HepG2 (cell line): ENCODE data around the gene HOXB4. TPM values are rescaled to one million over a fixed set of nuclear protein-coding genes. Genes with fewer than 3 reads are reported as not detected.
A peak's percentile ranks its signal among the peaks of the same experiment; 100 is the strongest.

Source experiments
- ATAC-seq: fragments of 200-7000 bp; cut with Tn5 transposase; 3 replicates; pipeline ENCODE4 v1.9.1; 2020; ENCODE audit warnings: mild to moderate bottlenecking, moderate library complexity
- BruUV-seq: library from RNA; stranded (reverse); fragments of 400-500 nt; replicated peaks from 2 replicates; lab custom pipeline; 2021; lab: Mats Ljungman, UMichigan
- CTCF ChIA-PET: fragments of 300-600 bp; formaldehyde crosslinking; extraction: SDS; loops from one replicate; lab custom pipeline; 2021; ENCODE audit warnings: low total read pairs, inconsistent platforms, low intra/inter-chr PET ratio; lab: Yijun Ruan, JAX
- POLR2A ChIA-PET: fragments of 350-600 bp; sonication (Branson Sonifier 250); formaldehyde crosslinking; loops from one replicate; lab custom pipeline; 2020; ENCODE audit warnings: antibody characterized with exemption, inconsistent platforms; lab: Yijun Ruan, JAX
- DNase-seq: peaks from one replicate; pipeline ENCODE4 v3.0.0-alpha.2; 2015; ENCODE audit warnings: low spot score
- FAIRE-seq: peaks from 3 replicates; lab custom pipeline; 2011; peaks lifted over from hg19 to GRCh38; lab: Jason Lieb, UNC
- H2AFZ ChIP-seq: one replicate; pipeline ENCODE4 v1.6.1; 2011; ENCODE audit warnings: low read length, inconsistent platforms
- H3K27ac ChIP-seq: fragments of 300-600 bp; 3 replicates; pipeline ENCODE4 v1.8.0; 2011; ENCODE audit warnings: mixed run types, mild to moderate bottlenecking, mixed read lengths, low read length, inconsistent platforms; ENCODE audit not compliant: insufficient read depth; ENCODE audit errors: extremely low read length
- H3K27me3 ChIP-seq, 2 experiments: fragments of 200-600 bp in 1 of 2; 2 replicates in 1 of 2; 3 replicates in 1 of 2; pipeline versions ENCODE4 v1.6.0 to v1.8.0; 2011; ENCODE audit warnings: low read length in 2 of 2, mild to moderate bottlenecking in 2 of 2, moderate library complexity in 2 of 2, inconsistent platforms in 1 of 2; ENCODE audit not compliant: insufficient read depth in 2 of 2, control insufficient read depth in 1 of 2
- H3K36me3 ChIP-seq, 2 experiments: fragments of 200-600 bp in 1 of 2; replicated peaks in 1 of 2; 2 replicates in 1 of 2; 3 replicates in 1 of 2; pipeline versions ENCODE4 v1.5.1 to v1.8.0; 2011; ENCODE audit warnings: low read length in 2 of 2, inconsistent platforms in 1 of 2; ENCODE audit not compliant: insufficient read depth in 2 of 2, control insufficient read depth in 1 of 2
- H3K4me1 ChIP-seq: 2 replicates; pipeline ENCODE4 v1.5.1; 2012; ENCODE audit warnings: low read length, inconsistent platforms; ENCODE audit not compliant: insufficient read depth
- H3K4me2 ChIP-seq: 2 replicates; pipeline ENCODE4 v1.6.0; 2011; ENCODE audit warnings: low read depth, low read length, inconsistent platforms
- H3K4me3 ChIP-seq, 3 experiments: fragments of 200-600 bp in 1 of 3; sonication (generic), shearing (Covaris generic) in 1 of 3; replicated peaks in 1 of 3; 2 replicates each; pipeline ENCODE4 v1.5.1; 2011 to 2016; ENCODE audit warnings: low read length in 3 of 3, inconsistent platforms in 2 of 3, low read depth in 2 of 3, mild to moderate bottlenecking in 2 of 3, control low read depth in 1 of 3, mixed read lengths in 1 of 3; ENCODE audit not compliant: insufficient read depth in 1 of 3
- H3K79me2 ChIP-seq: one replicate; pipeline ENCODE4 v1.6.1; 2011; ENCODE audit warnings: low read length, inconsistent platforms; ENCODE audit not compliant: insufficient read depth
- H3K9ac ChIP-seq: 2 replicates; pipeline ENCODE4 v1.6.0; 2011; ENCODE audit warnings: mild to moderate bottlenecking, low read depth, low read length, inconsistent platforms; ENCODE audit not compliant: insufficient read depth
- H3K9me3 ChIP-seq: 2 replicates; pipeline ENCODE4 v1.5.1; 2012; ENCODE audit warnings: mild to moderate bottlenecking, low read length
- H4K20me1 ChIP-seq: 2 replicates; pipeline ENCODE4 v1.6.0; 2011; ENCODE audit warnings: inconsistent platforms, mild to moderate bottlenecking, low read length, moderate library complexity; ENCODE audit not compliant: insufficient read depth
- EZH2 ChIP-seq: conservative IDR thresholded peaks from 2 replicates; pipeline ENCODE4 v1.6.1; 2012; ENCODE audit warnings: mild to moderate bottlenecking, low read depth, low read length, moderate library complexity
- NCOR1 ChIP-seq: fragments of 200-600 bp; sonication (generic); IDR thresholded peaks from 2 replicates; pipeline ENCODE4 v1.7.0; 2017; ENCODE audit warnings: antibody characterized with exemption, low read length, borderline replicate concordance
- SRSF4 ChIP-seq: fragments of 200-400 bp; formaldehyde crosslinking; IDR thresholded peaks from one replicate; pipeline ENCODE4 v1.6.1; 2018; ENCODE audit warnings: mild to moderate bottlenecking, low read depth, low read length, moderate library complexity; ENCODE audit not compliant: poor library complexity, severe bottlenecking
- TAF1 ChIP-seq: sonication (generic); formaldehyde crosslinking; IDR thresholded peaks from 2 replicates; pipeline ENCODE4 v1.4.0; 2020; ENCODE audit warnings: missing genetic modification reagents
- ZNF235 ChIP-seq: sonication (generic); formaldehyde crosslinking; IDR thresholded peaks from 2 replicates; pipeline ENCODE4 v1.8.1; 2023; ENCODE audit warnings: mild to moderate bottlenecking, missing genetic modification reagents, borderline replicate concordance
- WGBS: methylation state at CpG from one replicate; pipeline ENCODE4 v1.1.6; 2017; ENCODE audit warnings: low lambda C conversion rate; 5-methylcytosine and 5-hydroxymethylcytosine counted together
- in situ Hi-C: cut with HindIII; loops from 2 replicates; pipeline ENCODE4 v1.10.0; 2017; ENCODE audit warnings: low pct_unique_long_range_greater_than_20kb; ENCODE audit not compliant: extremely low pct_ligation_motif_present
- intact Hi-C: fragments of 100-400 bp; cut with micrococcal nuclease; formaldehyde crosslinking; loops from one replicate; pipeline ENCODE4 v1.10.0; 2022; ENCODE audit not compliant: unreplicated experiment
- polyA plus RNA-seq, 8 experiments: library from polyadenylated mRNA; depleted of rRNA in 3 of 8; stranded (reverse) in 7 of 8; unstranded in 1 of 8; fragments of >200 nt; fragmentation: Illumina TruSeq in 4 of 8; extraction: Trizol in 4 of 8; gene quantifications; 2 replicates each; pipeline versions ENCODE4 v1.2.1 to v1.2.3, GENCODE V29; 2011 to 2016; ENCODE audit warnings: low read depth in 4 of 8, missing spikeins in 1 of 8, mixed read lengths in 1 of 8; ENCODE audit not compliant: insufficient read depth in 1 of 8
- total RNA-seq, 5 experiments: library from RNA; depleted of rRNA; stranded (reverse); fragments of >200 nt; fragmentation: Illumina TruSeq; extraction: Trizol; gene quantifications; 2 replicates each; pipeline ENCODE4 v1.2.3, GENCODE V29; 2016; ENCODE audit warnings: low read depth in 1 of 5

HOXB4 gene
- total and polyA plus RNA-seq, 2 of the 13 experiments (the other 11 are each of a cell fraction or from before 2014, with no cell fraction given), result not detected

DNA sequence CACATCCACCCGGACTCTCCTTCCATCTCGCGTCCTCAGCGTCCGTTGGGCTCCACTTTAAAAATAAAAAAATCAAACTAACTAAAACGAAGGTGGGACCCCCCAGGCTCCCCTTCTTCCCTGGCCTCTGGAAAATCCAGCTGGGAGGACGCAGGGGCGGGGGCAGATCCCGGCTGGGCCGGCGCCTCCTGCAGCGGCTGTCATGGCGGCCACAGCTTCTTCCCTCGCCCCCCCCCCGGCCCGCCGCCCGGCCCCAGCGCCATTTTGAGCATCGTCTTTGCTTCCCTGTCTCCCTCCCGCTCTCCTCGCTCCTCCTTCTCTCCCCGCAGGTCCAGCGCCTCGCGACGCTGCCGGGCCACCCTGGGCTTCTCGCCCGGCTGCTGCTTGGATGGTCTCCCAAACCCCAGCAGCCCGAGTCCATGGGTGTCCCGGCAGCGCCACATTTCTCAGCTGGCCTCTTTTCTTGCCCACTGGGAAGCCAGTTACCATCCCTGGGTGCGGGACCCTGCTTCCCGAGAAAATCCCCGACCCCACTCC lies 36.5 kb downstream of the HOXB4 start:
- H3K27me3 ChIP-seq, result peaks cover 8 to 79% of the 10 kb centered on the region in 2 experiments
- no peak overlapping the region for H3K9ac ChIP-seq
- H3K9me3 ChIP-seq, result no peaks in the 10 kb centered on the region
- ChIA-PET CTCF (no interaction called here), POLR2A (no interaction called here)
- in situ Hi-C loops (no loop called here), intact Hi-C loops (no loop called here)
- H2AFZ ChIP-seq, result no peak overlapping the region
- no peaks in the 10 kb centered on the region for H3K4me1 ChIP-seq
- ATAC-seq (no peak), DNase-seq (no peak), FAIRE-seq (no peak)
- no peaks in the 10 kb centered on the region for H4K20me1 ChIP-seq
- TF ChIP-seq SRSF4, result no peak
- TF ChIP-seq ZNF235 (CRISPR knock-in tag), result no peak
- TF ChIP-seq TAF1 (CRISPR knock-in tag), result no peak
- no peaks in the 10 kb centered on the region for H3K79me2 ChIP-seq
- no peak overlapping the region for H3K4me3 ChIP-seq
- no peak overlapping the region for H3K4me2 ChIP-seq
- H3K36me3 ChIP-seq, result no peaks in the 10 kb centered on the region
- H3K27ac ChIP-seq, result no peak overlapping the region
- 40% methylated on average over 35 of the region's 36 CpGs for WGBS
- no TSS peak for BruUV-seq

- no peak for FAIRE-seq
Measured at GRCh38 chr17:48541036-48541576, 37.0 kb downstream of the HOXB4 start.

More at GRCh38 chr17:48541036-48541576, 37.0 kb downstream of the HOXB4 start:
- no peak overlapping the region for H3K9ac ChIP-seq
- no TSS peak for BruUV-seq
- H3K4me3 ChIP-seq, result no peak overlapping the region
- H3K4me2 ChIP-seq, result no peak overlapping the region
- POLR2A ChIA-PET, result no interaction called here
- no peak for ATAC-seq
- TF ChIP-seq EZH2 (peak; percentile 23; the same call in 1 of the 2 replicates), NCOR1 (no peak)
- no peaks in the 10 kb centered on the region for H3K36me3 ChIP-seq
- H3K27me3 ChIP-seq, result peaks cover 4 to 74% of the 10 kb centered on the region in 2 experiments
- H2AFZ ChIP-seq, result no peak overlapping the region
- 46% methylated on average over 12 of the region's 12 CpGs for WGBS
- intact Hi-C loops, result no loop called here
- no peak for DNase-seq
- in situ Hi-C loops, result no loop called here
- H3K4me1 ChIP-seq, result no peaks in the 10 kb centered on the region
- CTCF ChIA-PET, result no interaction called here
- no peaks in the 10 kb centered on the region for H3K79me2 ChIP-seq
- no peaks in the 10 kb centered on the region for H3K9me3 ChIP-seq
- no peaks in the 10 kb centered on the region for H4K20me1 ChIP-seq
- H3K27ac ChIP-seq, result no peak overlapping the region
